Hepatocyte (in vitro differentiated cells): ENCODE data around the gene FAF1.

Experiments used
- EZH2 ChIP-seq: fragments of 200-600 bp; sonication (generic); IDR thresholded peaks from 2 replicates; pipeline ENCODE4 v1.6.1; 2016; ENCODE audit warnings: antibody characterized with exemption, mild to moderate bottlenecking, borderline replicate concordance
- EZH2phosphoT487 ChIP-seq: fragments of 200-600 bp; sonication (generic); IDR thresholded peaks from one replicate; pipeline ENCODE4 v1.6.1; 2018; ENCODE audit warnings: antibody characterized with exemption, mild to moderate bottlenecking, low read depth, moderate library complexity; ENCODE audit not compliant: unreplicated experiment, severe bottlenecking
- TF ChIP-seq, protein P1 (sequence below): fragments of 200-600 bp; sonication (generic); IDR thresholded peaks from 2 replicates; pipeline ENCODE4 v1.5.1; 2016; ENCODE audit warnings: antibody characterized with exemption, mild to moderate bottlenecking; ENCODE audit not compliant: poor library complexity

DNA sequence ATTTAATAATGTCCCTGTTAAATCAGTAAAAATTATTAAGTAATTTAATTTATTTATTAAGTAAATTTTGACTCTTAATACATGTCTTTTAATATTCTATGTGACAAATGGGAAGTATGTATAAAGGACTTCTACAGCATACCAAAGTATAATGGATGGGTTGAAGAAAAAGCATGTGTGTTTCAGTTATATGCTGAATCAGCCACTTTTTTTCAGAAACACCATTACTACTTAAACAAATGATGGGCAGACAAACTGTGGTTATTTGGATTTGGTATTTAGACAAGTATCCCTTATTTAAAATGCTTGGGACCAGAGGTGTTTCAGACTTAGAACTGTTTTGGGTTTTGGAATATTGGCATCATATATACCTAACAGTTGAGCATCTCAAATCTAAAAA lies 360.5 kb downstream of the FAF1 start:
- TF ChIP-seq, protein P1, sequence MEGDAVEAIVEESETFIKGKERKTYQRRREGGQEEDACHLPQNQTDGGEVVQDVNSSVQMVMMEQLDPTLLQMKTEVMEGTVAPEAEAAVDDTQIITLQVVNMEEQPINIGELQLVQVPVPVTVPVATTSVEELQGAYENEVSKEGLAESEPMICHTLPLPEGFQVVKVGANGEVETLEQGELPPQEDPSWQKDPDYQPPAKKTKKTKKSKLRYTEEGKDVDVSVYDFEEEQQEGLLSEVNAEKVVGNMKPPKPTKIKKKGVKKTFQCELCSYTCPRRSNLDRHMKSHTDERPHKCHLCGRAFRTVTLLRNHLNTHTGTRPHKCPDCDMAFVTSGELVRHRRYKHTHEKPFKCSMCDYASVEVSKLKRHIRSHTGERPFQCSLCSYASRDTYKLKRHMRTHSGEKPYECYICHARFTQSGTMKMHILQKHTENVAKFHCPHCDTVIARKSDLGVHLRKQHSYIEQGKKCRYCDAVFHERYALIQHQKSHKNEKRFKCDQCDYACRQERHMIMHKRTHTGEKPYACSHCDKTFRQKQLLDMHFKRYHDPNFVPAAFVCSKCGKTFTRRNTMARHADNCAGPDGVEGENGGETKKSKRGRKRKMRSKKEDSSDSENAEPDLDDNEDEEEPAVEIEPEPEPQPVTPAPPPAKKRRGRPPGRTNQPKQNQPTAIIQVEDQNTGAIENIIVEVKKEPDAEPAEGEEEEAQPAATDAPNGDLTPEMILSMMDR = no peak
- TF ChIP-seq EZH2 (no peak), EZH2phosphoT487 (no peak)
